Lower lobe of right lung (tissue), 2 donors: ENCODE results near the gene SNX27. TPM values are rescaled to one million over a fixed set of nuclear protein-coding genes. Genes with fewer than 3 reads are reported as not detected.
"Not testable (repeated sequence)": the region's sequence is repeated elsewhere in the genome, so short reads cannot be mapped to it uniquely, and the experiment has no call there.

Experiments used
- ATAC-seq, 2 donors: fragments of 200-7000 bp; cut with Tn5 transposase; one replicate each; pipeline ENCODE4 v1.9.1; 2020 to 2022; ENCODE audit warnings: mild to moderate bottlenecking in 2 of 2, moderate library complexity in 2 of 2
- DNase-seq: peaks from one replicate; pipeline ENCODE4 v3.0.0-alpha.2; 2020
- H3K27ac ChIP-seq: fragments of 200-600 bp; one replicate; pipeline ENCODE4 v1.8.0; 2022
- H3K27me3 ChIP-seq: fragments of 200-600 bp; one replicate; pipeline ENCODE4 v1.8.0; 2022; ENCODE audit warnings: low read depth
- H3K36me3 ChIP-seq: fragments of 200-600 bp; one replicate; pipeline ENCODE4 v1.8.0; 2022; ENCODE audit warnings: mild to moderate bottlenecking
- H3K4me1 ChIP-seq: fragments of 200-600 bp; one replicate; pipeline ENCODE4 v1.8.0; 2022
- H3K4me3 ChIP-seq: fragments of 200-600 bp; one replicate; pipeline ENCODE4 v1.8.0; 2022; ENCODE audit warnings: mild to moderate bottlenecking
- H3K9me3 ChIP-seq: fragments of 200-600 bp; one replicate; pipeline ENCODE4 v1.8.0; 2022
- intact Hi-C: fragments of 100-400 bp; cut with DNase I; formaldehyde crosslinking; loops from one replicate; pipeline ENCODE4 v1.11.0; 2022
- total RNA-seq: library from RNA; stranded (reverse); fragmentation: NEBNext Ultra II Directional; extraction: Animal tissue kit (Norgen Biotek cat#: 25700); gene quantifications from one replicate; pipeline ENCODE4 v1.2.1, GENCODE V29; 2021
- TF ChIP-seq, protein P1 (sequence below): fragments of 200-600 bp; IDR thresholded peaks from one replicate; pipeline ENCODE4 v1.8.0; 2022; ENCODE audit warnings: antibody characterized with exemption, mild to moderate bottlenecking
- donor health status: DM: no; HTN: yes; CAD: no; lungs with severe emphysema.

Gene SNX27
- total RNA-seq, 1 donor from 2014 or later = 66.5 TPM

DNA sequence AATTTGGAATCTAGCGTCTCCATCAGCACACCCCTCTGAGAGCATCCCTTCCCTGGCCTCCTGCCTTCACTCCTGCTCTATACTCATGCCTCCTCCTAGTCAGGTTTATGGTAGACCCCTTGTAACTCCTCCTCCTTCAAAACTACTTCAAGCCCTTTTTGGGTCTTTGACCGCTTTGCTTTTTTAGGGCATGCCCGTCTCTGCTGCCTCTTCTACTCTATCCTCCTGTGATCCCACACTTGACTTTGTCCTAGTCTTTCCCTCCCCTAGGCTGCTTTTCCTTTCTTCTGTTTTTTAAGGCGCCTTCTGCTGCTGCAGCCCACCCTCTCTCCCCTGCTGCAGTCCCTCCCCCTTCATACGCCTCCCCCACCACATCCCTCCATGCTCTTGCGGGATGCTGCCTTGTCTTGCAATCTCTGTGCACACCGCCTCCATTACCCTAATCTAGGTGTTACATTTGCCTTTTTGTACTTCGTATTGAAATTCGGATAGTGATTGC, 1.5 kb downstream of the SNX27 start:
- Histone ChIP-seq H3K4me3 (peak overlapping the region; percentile 99), H3K27me3 (no peaks in the 10 kb centered on the region), H3K36me3 (peaks cover 7% of the 10 kb centered on the region), H3K9me3 (no peaks in the 10 kb centered on the region), H3K4me1 (peaks cover 63% of the 10 kb centered on the region), H3K27ac (peak overlapping the region; percentile 94)
- DNase-seq (no peak), ATAC-seq (no peak)
- TF ChIP-seq, protein P1, sequence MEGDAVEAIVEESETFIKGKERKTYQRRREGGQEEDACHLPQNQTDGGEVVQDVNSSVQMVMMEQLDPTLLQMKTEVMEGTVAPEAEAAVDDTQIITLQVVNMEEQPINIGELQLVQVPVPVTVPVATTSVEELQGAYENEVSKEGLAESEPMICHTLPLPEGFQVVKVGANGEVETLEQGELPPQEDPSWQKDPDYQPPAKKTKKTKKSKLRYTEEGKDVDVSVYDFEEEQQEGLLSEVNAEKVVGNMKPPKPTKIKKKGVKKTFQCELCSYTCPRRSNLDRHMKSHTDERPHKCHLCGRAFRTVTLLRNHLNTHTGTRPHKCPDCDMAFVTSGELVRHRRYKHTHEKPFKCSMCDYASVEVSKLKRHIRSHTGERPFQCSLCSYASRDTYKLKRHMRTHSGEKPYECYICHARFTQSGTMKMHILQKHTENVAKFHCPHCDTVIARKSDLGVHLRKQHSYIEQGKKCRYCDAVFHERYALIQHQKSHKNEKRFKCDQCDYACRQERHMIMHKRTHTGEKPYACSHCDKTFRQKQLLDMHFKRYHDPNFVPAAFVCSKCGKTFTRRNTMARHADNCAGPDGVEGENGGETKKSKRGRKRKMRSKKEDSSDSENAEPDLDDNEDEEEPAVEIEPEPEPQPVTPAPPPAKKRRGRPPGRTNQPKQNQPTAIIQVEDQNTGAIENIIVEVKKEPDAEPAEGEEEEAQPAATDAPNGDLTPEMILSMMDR = no peak
- intact Hi-C loops = no loop called here

DNA sequence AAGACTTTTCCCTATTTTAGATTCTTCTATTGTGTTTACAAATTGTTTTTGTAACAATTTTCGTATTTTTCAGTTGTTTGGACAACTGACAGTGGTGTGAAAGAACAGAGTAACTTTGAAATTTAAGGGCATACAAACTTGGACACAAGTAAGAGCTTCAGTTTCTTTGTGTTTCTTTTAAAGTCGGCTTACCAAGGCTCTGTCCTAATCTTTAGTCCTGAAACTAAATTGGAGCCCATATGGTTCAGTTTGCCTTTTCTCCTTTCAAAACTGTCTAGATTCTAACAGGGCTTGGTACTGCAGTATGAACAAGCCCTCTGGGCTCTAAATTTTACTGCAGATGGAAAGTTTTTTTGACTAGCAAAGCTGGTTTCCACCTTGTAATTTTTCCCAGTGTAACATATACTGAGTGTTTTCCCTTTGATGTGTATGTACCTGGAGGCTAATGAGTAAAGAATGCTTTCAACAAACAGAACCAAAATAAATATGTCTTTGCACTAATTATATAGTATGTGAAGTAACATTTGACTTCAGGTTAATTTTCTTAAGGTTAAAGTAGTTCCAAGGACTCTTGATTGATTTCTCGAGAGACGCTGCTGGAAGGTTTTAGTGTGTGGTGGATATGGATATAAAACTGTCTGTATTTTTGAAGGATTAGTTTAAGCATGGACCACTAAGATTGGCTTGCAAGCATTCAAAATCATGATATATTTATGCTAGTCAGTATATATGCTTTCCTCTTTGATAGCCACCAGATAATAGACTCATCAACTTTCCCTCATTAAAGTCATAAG, 4.1 kb downstream of the SNX27 start:
- H3K4me3 ChIP-seq = no peak overlapping the region
- H3K36me3 ChIP-seq = peaks cover 7% of the 10 kb centered on the region
- no peaks in the 10 kb centered on the region for H3K27me3 ChIP-seq
- no peaks in the 10 kb centered on the region for H3K9me3 ChIP-seq
- no peak overlapping the region for H3K27ac ChIP-seq
- TF ChIP-seq, protein P1 = no peak
- peaks cover 79% of the 10 kb centered on the region for H3K4me1 ChIP-seq
- no peak for DNase-seq
- ATAC-seq = no peak
- intact Hi-C loops = no loop called here

DNA sequence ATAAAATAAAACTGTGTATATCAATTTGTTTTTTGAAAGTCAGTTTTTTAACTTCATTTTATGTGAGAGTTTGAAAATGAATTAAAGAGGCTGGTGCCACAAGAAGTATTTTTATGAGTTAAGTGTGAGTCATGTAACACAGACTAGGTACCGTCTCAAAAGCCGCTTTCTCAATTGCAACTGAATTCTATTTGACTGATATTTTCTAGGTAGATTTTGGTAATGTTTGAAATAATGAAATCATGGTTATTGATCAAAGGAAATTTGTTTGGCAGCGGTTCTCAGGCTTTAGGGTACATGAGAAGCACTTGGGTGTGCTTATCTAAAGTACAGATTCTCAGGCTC, 4.6 kb downstream of the SNX27 start:
- H3K9me3 ChIP-seq = no peaks in the 10 kb centered on the region
- no peak overlapping the region for H3K4me3 ChIP-seq
- DNase-seq (no peak), ATAC-seq (no peak)
- no peak overlapping the region for H3K27ac ChIP-seq
- H3K36me3 ChIP-seq = peaks cover 7% of the 10 kb centered on the region
- H3K27me3 ChIP-seq = no peaks in the 10 kb centered on the region
- intact Hi-C loops = no loop called here
- H3K4me1 ChIP-seq = peaks cover 80% of the 10 kb centered on the region
- TF ChIP-seq, protein P1 = no peak

DNA sequence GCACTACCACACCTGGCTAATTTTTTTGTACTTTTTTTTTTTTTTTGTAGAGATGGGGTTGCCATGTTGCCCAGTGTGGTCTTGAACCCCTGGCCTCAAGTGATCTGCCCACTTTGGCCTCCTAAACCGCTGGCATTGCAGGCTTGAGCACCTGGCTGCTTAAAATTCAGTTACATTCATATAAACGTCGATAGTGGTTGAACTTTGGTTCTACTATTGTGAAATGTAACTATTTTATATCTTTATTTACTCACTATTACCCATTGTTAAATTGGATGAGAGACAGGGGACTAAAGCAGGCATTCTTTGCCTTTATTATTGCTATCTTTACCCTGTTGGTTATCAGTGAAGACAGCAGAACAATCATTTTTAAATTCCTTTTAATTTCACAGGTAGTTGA, 6.2 kb downstream of the SNX27 start:
- H3K4me3 ChIP-seq = no peak overlapping the region
- H3K27ac ChIP-seq = no peak overlapping the region
- no peaks in the 10 kb centered on the region for H3K27me3 ChIP-seq
- no peak for ATAC-seq
- peaks cover 83% of the 10 kb centered on the region for H3K4me1 ChIP-seq
- DNase-seq = no peak
- intact Hi-C loops = no loop called here
- H3K36me3 ChIP-seq = peaks cover 7% of the 10 kb centered on the region
- TF ChIP-seq, protein P1 = no peak
- H3K9me3 ChIP-seq = no peaks in the 10 kb centered on the region

DNA sequence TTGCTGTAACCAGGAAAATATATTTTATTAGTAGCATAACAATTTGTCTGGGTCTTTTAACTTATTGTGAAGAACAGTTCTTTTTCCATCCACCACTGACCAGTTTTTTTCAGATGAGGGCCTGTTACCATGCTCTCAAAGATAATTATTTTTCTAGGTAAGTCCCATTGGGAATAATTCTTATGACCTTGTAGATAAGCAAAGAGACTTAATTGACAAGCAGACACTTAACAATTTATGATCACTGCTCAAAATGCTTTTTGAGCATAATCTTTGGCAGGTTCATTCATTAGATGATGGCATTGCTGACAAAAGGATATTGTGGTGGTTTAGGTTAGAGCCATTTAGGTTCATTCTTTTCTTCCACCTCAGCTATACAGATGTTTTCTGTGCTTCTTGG, 6.6 kb downstream of the SNX27 start:
- Histone ChIP-seq H3K27me3 (no peaks in the 10 kb centered on the region), H3K4me1 (peaks cover 78% of the 10 kb centered on the region), H3K36me3 (peaks cover 7% of the 10 kb centered on the region), H3K4me3 (no peak overlapping the region), H3K27ac (no peak overlapping the region), H3K9me3 (no peaks in the 10 kb centered on the region)
- intact Hi-C loops = no loop called here
- no peak for ATAC-seq
- no peak for DNase-seq
- TF ChIP-seq, protein P1 = no peak

DNA sequence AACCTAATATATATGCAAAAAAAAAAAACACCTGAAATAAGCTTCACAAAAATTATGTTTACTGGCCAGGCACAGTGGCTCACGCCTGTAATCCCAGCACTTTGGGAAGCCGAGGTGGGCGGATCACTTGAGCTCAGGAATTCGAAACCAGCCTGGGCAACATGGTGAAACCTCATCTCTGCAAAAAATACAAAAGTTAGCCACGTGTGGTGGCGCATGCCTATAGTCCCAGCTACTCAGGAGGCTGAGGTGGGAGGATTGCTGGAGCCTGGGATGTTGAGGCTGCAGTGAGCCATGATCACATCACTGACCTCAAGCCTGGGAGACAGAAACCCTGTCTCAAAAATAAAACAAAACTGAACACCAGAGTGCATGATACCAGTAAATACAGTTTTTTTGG, 7.1 kb downstream of the SNX27 start:
- H3K27me3 ChIP-seq, H3K9me3 ChIP-seq, ATAC-seq, H3K36me3 ChIP-seq, DNase-seq, intact Hi-C loops, H3K4me3 ChIP-seq: not testable (repeated sequence)
- peak overlapping the region; percentile 51 for H3K27ac ChIP-seq
- H3K4me1 ChIP-seq = peaks cover 73% of the 10 kb centered on the region
